IPS-15b (cell line): ENCODE results near the gene MYORG.
"Not testable (repeated sequence)": the region's sequence is repeated elsewhere in the genome, so short reads cannot be mapped to it uniquely, and the experiment has no call there.

ENCODE experiments used
- H3K27me3 ChIP-seq: one replicate; pipeline ENCODE4 v1.6.1; 2013; ENCODE audit warnings: low read length; ENCODE audit not compliant: control insufficient read depth, insufficient read depth
- H3K36me3 ChIP-seq: one replicate; pipeline ENCODE4 v1.6.1; 2013; ENCODE audit warnings: low read length; ENCODE audit not compliant: control insufficient read depth, insufficient read depth
- H3K4me1 ChIP-seq: one replicate; pipeline ENCODE4 v1.6.1; 2013; ENCODE audit warnings: mild to moderate bottlenecking, low read length; ENCODE audit not compliant: control insufficient read depth, insufficient read depth
- H3K4me3 ChIP-seq: one replicate; pipeline ENCODE4 v1.5.1; 2013; ENCODE audit warnings: low read depth, low read length
- H3K9ac ChIP-seq: one replicate; pipeline ENCODE4 v1.6.1; 2013; ENCODE audit warnings: low read depth, mild to moderate bottlenecking, low read length
- H3K9me3 ChIP-seq: one replicate; pipeline ENCODE4 v1.6.1; 2013; ENCODE audit warnings: mild to moderate bottlenecking, low read length; ENCODE audit not compliant: control insufficient read depth, insufficient read depth

The MYORG gene

DNA sequence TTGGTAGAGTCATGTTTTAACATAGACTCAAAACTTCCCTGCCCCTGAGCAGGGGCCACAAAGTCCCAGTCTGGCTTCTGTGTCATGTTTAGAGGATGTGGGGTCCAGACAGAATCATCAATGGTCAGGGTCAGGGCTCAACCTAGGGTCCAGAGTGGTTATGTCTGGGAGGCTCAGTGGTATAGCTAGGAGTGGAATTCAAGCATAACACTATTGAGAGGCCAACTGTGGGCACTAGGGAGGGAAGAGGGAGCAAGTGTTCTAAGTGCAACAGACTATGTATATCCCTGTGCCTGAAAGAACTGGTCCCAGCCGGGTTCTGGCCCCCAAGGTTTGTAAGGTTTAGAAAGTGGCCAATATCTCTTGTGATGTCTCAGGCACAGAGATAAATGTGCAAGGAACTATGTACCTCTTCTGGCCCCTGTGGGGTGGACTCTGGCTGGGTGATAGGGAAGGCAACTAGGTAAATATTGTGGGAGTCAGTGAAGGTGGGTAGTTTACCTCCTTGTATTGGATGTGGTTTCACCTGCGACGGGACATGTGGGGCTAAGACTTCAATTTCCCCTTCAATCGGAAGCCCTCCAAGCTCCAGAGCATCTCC lies 14.0 kb downstream of the MYORG start:
- Histone ChIP-seq H3K36me3 (no peaks in the 10 kb centered on the region), H3K4me3 (no peak overlapping the region), H3K9ac (no peak overlapping the region), H3K4me1 (peaks cover 26% of the 10 kb centered on the region), H3K27me3 (peaks cover 3% of the 10 kb centered on the region), H3K9me3 (no peaks in the 10 kb centered on the region)

DNA sequence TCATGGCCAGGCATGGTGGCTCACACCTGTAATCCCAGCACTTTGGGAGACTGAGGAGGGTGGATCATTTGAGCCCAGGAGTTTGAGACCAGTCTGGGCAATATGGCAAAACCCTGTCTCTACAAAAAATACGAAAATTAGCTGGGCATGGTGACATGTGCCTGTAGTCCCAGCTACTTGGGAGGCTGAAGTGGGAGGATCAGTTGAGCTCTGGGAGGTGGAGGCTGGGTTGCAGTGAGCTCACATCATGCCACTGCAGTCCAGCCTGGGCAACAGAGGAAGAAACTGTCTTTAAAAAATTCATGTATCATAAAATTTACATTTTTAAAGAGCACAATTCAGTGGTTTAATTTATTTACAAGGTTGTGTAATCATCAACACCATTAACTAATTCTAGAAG lies 23.7 kb downstream of the MYORG start:
- not testable (repeated sequence) for H3K36me3 ChIP-seq, H3K4me1 ChIP-seq, H3K27me3 ChIP-seq, H3K4me3 ChIP-seq, H3K9ac ChIP-seq, H3K9me3 ChIP-seq

- H3K4me3 ChIP-seq, H3K4me1 ChIP-seq, H3K27me3 ChIP-seq, H3K36me3 ChIP-seq, H3K9ac ChIP-seq, H3K9me3 ChIP-seq: not testable (repeated sequence)
Measured at GRCh38 chr9:34352122-34352652, 24.5 kb downstream of the MYORG start.

DNA sequence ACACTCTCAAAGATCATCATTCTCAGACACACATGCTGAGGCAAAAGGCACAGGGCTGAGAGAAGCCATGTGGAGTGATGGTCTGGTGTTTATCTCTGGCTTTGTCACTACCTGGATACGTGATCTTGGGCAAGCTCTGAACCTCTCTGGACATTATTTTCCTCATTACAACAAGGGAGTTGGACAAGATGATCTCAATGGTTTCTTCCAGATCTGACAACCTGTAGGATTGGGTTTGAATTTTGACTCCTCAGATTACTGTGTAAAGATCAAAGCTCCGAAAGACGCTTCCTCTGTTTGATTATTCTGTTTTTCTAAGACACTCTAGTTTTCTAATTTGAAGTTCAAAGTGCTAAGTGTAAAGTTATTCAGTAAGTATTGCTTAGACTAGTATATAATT lies 27.4 kb downstream of the MYORG start:
- H3K4me3 ChIP-seq: no peak overlapping the region
- H3K4me1 ChIP-seq: no peaks in the 10 kb centered on the region
- H3K9me3 ChIP-seq: no peaks in the 10 kb centered on the region
- no peaks in the 10 kb centered on the region for H3K27me3 ChIP-seq
- H3K9ac ChIP-seq: no peak overlapping the region
- H3K36me3 ChIP-seq: no peaks in the 10 kb centered on the region

DNA sequence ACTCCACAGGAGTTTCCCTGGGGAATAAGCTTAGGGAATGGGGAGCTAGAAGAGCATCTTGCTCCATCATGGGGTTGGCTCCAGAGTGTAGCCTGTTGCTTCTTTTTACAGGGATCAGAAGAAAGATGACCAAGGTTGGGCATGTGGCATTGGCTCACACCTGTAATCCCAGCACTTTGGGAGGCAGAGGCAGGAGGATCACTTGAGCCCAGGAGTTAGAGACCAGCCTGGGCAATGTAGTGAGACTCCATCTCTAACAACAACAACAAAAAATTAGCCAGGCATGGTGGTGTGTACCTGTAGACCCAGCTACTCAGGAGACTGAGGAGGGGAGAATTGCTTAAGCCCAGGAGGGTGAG lies 28.9 kb downstream of the MYORG start:
- H3K4me3 ChIP-seq: no peak overlapping the region
- H3K4me1 ChIP-seq: no peaks in the 10 kb centered on the region
- H3K9me3 ChIP-seq: no peaks in the 10 kb centered on the region
- H3K36me3 ChIP-seq: no peaks in the 10 kb centered on the region
- no peaks in the 10 kb centered on the region for H3K27me3 ChIP-seq
- no peak overlapping the region for H3K9ac ChIP-seq

- no peaks in the 10 kb centered on the region for H3K36me3 ChIP-seq
- H3K9me3 ChIP-seq: no peaks in the 10 kb centered on the region
- H3K9ac ChIP-seq: no peak overlapping the region
- H3K27me3 ChIP-seq: no peaks in the 10 kb centered on the region
- H3K4me3 ChIP-seq: no peak overlapping the region
- H3K4me1 ChIP-seq: no peaks in the 10 kb centered on the region
Measured at GRCh38 chr9:34346873-34347799, 29.6 kb downstream of the MYORG start.

GRCh38 chr9:34343605-34344004 lies 33.1 kb downstream of the MYORG start:
- H3K36me3 ChIP-seq: peaks cover 16% of the 10 kb centered on the region
- H3K4me3 ChIP-seq: no peak overlapping the region
- no peaks in the 10 kb centered on the region for H3K4me1 ChIP-seq
- no peaks in the 10 kb centered on the region for H3K27me3 ChIP-seq
- no peak overlapping the region for H3K9ac ChIP-seq
- H3K9me3 ChIP-seq: no peaks in the 10 kb centered on the region

DNA sequence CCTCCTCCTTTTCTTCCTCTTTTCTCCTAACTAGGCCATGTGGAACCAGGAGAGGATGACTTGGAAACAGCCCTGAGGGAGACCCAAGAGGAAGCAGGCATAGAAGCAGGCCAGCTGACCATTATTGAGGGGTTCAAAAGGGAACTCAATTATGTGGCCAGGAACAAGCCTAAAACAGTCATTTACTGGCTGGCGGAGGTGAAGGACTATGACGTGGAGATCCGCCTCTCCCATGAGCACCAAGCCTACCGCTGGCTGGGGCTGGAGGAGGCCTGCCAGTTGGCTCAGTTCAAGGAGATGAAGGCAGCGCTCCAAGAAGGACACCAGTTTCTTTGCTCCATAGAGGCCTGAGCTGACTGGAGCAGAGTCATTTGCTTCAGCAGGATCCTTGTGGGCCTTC lies 33.6 kb downstream of the MYORG start:
- H3K9me3 ChIP-seq: no peaks in the 10 kb centered on the region
- no peaks in the 10 kb centered on the region for H3K27me3 ChIP-seq
- H3K4me3 ChIP-seq: no peak overlapping the region
- peaks cover 16% of the 10 kb centered on the region for H3K36me3 ChIP-seq
- no peak overlapping the region for H3K9ac ChIP-seq
- H3K4me1 ChIP-seq: no peaks in the 10 kb centered on the region

DNA sequence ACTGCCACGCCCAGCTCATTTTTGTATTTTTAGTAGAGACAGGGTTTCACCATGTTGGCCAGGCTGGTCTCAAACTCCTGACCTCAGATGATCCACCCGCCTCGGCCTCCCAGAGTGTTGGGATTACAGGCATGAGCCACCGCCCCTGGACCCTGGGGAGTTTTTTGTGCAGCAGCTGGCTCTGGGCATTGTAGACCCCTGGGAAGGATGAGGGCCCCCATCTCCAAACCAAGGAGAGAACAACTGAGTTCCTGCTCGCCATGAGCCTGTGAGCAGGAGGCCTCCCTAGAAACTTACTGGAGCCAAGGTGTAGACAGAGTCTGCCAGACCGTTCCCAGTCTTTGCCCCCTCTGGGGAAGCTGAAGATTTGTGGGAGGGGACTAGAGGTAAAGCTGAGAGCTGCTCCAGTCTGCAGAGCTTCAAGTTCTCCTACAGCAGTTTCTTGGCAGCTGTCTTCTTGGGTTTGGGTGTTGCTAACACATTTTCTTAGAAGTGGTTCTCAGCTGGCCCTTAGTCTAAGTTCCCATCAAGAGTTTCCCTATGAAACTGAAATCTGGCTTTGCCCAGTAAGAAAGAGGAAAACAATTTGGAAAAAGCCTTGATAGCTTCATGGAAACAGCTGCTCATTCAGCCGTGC lies 34.9 kb downstream of the MYORG start:
- H3K9ac ChIP-seq: no peak overlapping the region
- H3K4me1 ChIP-seq: no peaks in the 10 kb centered on the region
- H3K9me3 ChIP-seq: no peaks in the 10 kb centered on the region
- peaks cover 16% of the 10 kb centered on the region for H3K36me3 ChIP-seq
- no peak overlapping the region for H3K4me3 ChIP-seq
- H3K27me3 ChIP-seq: no peaks in the 10 kb centered on the region

- H3K4me1 ChIP-seq: peaks cover 11% of the 10 kb centered on the region
- no peak overlapping the region for H3K4me3 ChIP-seq
- no peak overlapping the region for H3K9ac ChIP-seq
- H3K36me3 ChIP-seq: peaks cover 16% of the 10 kb centered on the region
- no peaks in the 10 kb centered on the region for H3K27me3 ChIP-seq
- no peaks in the 10 kb centered on the region for H3K9me3 ChIP-seq
Measured at GRCh38 chr9:34338665-34339385, 37.9 kb downstream of the MYORG start.

DNA sequence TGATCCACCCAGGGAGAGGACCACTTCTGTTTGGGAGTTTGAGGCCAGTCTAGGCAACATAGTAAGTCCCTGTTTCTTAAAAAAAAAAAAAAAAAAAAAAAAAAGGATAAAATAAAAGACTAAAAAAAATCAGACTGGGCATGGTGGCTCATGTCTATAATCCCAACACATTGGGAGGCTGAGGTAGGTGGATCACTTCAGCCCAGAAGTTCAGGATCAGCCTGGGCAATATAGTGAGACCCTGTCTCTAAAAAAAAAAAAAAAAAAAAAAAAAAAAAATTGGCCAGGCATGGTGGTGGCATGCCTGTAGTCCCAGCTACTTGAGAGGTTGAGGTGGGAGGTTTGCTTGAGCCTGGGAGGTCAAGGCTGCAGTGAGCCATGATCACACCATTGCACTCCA lies 38.6 kb downstream of the MYORG start:
- H3K9me3 ChIP-seq, H3K4me3 ChIP-seq, H3K27me3 ChIP-seq, H3K9ac ChIP-seq: not testable (repeated sequence)
- Histone ChIP-seq H3K4me1 (peaks cover 15% of the 10 kb centered on the region), H3K36me3 (peaks cover 16% of the 10 kb centered on the region)
